HG03025 (cell line): ENCODE measurements around the gene TEX19.
"Not testable (repeated sequence)": the region's sequence is repeated elsewhere in the genome, so short reads cannot be mapped to it uniquely, and the experiment has no call there.

Source experiments
- ATAC-seq: cut with Tn5 transposase; IDR thresholded peaks from one replicate; pipeline ENCODE4 v1.9.1; 2021; ENCODE audit warnings: mild to moderate bottlenecking, moderate library complexity; ENCODE audit not compliant: unreplicated experiment, low FRiP score

The TEX19 gene

GRCh38 chr17:82373072-82373452, 14.0 kb downstream of the TEX19 start:
- not testable (repeated sequence) for ATAC-seq

GRCh38 chr17:82373731-82374625, 14.9 kb downstream of the TEX19 start:
- ATAC-seq, result no peak

- no peak for ATAC-seq
These were observed 15.7 kb downstream of the TEX19 start for GRCh38 chr17:82374626-82375331.

- ATAC-seq, result no peak
These were observed 16.5 kb downstream of the TEX19 start for GRCh38 chr17:82375359-82376041.

- no peak for ATAC-seq
These were observed 17.1 kb downstream of the TEX19 start for GRCh38 chr17:82376042-82376730.

GRCh38 chr17:82377294-82377693, 18.2 kb downstream of the TEX19 start:
- ATAC-seq, result not testable (repeated sequence)

- ATAC-seq, result no peak
These were observed 19.1 kb downstream of the TEX19 start for GRCh38 chr17:82377924-82378740.

GRCh38 chr17:82378741-82379021, 19.6 kb downstream of the TEX19 start:
- ATAC-seq, result no peak

GRCh38 chr17:82380860-82381702, 22.0 kb downstream of the TEX19 start:
- no peak for ATAC-seq

- not testable (repeated sequence) for ATAC-seq
These were observed 22.6 kb downstream of the TEX19 start for GRCh38 chr17:82381703-82382009.

- ATAC-seq, result not testable (repeated sequence)
These were observed 23.3 kb downstream of the TEX19 start for GRCh38 chr17:82382220-82382932.

GRCh38 chr17:82382933-82383255, 23.8 kb downstream of the TEX19 start:
- ATAC-seq, result no peak

GRCh38 chr17:82383411-82383810, 24.4 kb downstream of the TEX19 start:
- ATAC-seq, result no peak

GRCh38 chr17:82384051-82384729, 25.1 kb downstream of the TEX19 start:
- no peak for ATAC-seq

GRCh38 chr17:82384730-82385481, 25.9 kb downstream of the TEX19 start:
- no peak for ATAC-seq

GRCh38 chr17:82385559-82386254, 26.7 kb downstream of the TEX19 start:
- no peak for ATAC-seq

GRCh38 chr17:82386255-82386831, 27.3 kb downstream of the TEX19 start:
- ATAC-seq, result no peak
